ENCODE results near the gene MSRB2. TPM values are rescaled to one million over a fixed set of nuclear protein-coding genes. Genes with fewer than 3 reads are reported as not detected.

The MSRB2 gene
- polyA plus RNA-seq, 3 donors = 19.7 to 37.3 (median 31.6) TPM

GRCh38 chr10:23056186-23056579 is 39.2 kb upstream of the MSRB2 start:
- H3K4me1 ChIP-seq (ENCODE audit: control insufficient read depth in 1 of 2, insufficient read depth in 2 of 2, low read length in 2 of 2) = no peaks in the 10 kb centered on the region
- peaks cover 1 to 2% (median 1%) of the 10 kb centered on the region in 3 donors for H3K27me3 Mint-ChIP-seq (ENCODE audit: low read depth in 3 of 3)
- no peaks in the 10 kb centered on the region for H3K27me3 ChIP-seq (ENCODE audit: control insufficient read depth in 2 of 2, insufficient read depth in 2 of 2, low read length in 2 of 2)
- no peaks in the 10 kb centered on the region for H3K79me2 ChIP-seq (ENCODE audit: insufficient read depth, low read length)
- no peak for DNase-seq
- peaks cover 0 to 13% (median 6%) of the 10 kb centered on the region in 7 donors for H3K9me3 Mint-ChIP-seq
- no peak overlapping the region for H3K4me3 ChIP-seq (replicated peaks in 1 of 3; ENCODE audit: low read depth in 2 of 3, low read length in 3 of 3)
- H3K9me3 ChIP-seq (replicated peaks in 1 of 2; ENCODE audit: control insufficient read depth in 1 of 2, insufficient read depth in 1 of 2, low read length in 2 of 2) = no peaks in the 10 kb centered on the region
- H3K4me3 Mint-ChIP-seq = no peak overlapping the region
- no peak overlapping the region for H3K4me2 ChIP-seq (replicated peaks; ENCODE audit: extremely low read depth, low read length, poor library complexity, severe bottlenecking)
- no peak overlapping the region for H2AFZ ChIP-seq (ENCODE audit: insufficient read depth, low read depth, low read length, poor library complexity, severe bottlenecking)
- no CpG with 5 or more reads among the region's 3 CpGs for WGBS (ENCODE audit: insufficient coverage)
- TF ChIP-seq, protein P1, sequence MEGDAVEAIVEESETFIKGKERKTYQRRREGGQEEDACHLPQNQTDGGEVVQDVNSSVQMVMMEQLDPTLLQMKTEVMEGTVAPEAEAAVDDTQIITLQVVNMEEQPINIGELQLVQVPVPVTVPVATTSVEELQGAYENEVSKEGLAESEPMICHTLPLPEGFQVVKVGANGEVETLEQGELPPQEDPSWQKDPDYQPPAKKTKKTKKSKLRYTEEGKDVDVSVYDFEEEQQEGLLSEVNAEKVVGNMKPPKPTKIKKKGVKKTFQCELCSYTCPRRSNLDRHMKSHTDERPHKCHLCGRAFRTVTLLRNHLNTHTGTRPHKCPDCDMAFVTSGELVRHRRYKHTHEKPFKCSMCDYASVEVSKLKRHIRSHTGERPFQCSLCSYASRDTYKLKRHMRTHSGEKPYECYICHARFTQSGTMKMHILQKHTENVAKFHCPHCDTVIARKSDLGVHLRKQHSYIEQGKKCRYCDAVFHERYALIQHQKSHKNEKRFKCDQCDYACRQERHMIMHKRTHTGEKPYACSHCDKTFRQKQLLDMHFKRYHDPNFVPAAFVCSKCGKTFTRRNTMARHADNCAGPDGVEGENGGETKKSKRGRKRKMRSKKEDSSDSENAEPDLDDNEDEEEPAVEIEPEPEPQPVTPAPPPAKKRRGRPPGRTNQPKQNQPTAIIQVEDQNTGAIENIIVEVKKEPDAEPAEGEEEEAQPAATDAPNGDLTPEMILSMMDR (IDR thresholded peaks at IDR 0.05) = no peak
- H3K36me3 ChIP-seq (replicated peaks in 1 of 2; ENCODE audit: control insufficient read depth in 1 of 2, insufficient read depth in 2 of 2, low read length in 2 of 2) = no peaks in the 10 kb centered on the region
- no peak overlapping the region for H3K27ac ChIP-seq (ENCODE audit: low read depth in 1 of 2, low read length in 2 of 2)
- no peaks in the 10 kb centered on the region for H3K36me3 Mint-ChIP-seq
- intact Hi-C loops (cut with micrococcal nuclease) = no loop called here
- no peak overlapping the region for H3K9ac ChIP-seq (ENCODE audit: insufficient read depth, low read length, poor library complexity, severe bottlenecking)
- H3K4me1 Mint-ChIP-seq = peaks cover 9% of the 10 kb centered on the region
- H4K20me1 ChIP-seq (ENCODE audit: insufficient read depth, low read length) = no peaks in the 10 kb centered on the region
- H3K27ac Mint-ChIP-seq = no peak overlapping the region

GRCh38 chr10:23058366-23058765 is 37.0 kb upstream of the MSRB2 start:
- Histone ChIP-seq H4K20me1 (ENCODE audit: insufficient read depth, low read length) (no peaks in the 10 kb centered on the region), H2AFZ (ENCODE audit: insufficient read depth, low read depth, low read length, poor library complexity, severe bottlenecking) (no peak overlapping the region), H3K9ac (ENCODE audit: insufficient read depth, low read length, poor library complexity, severe bottlenecking) (no peak overlapping the region), H3K4me2 (replicated peaks; ENCODE audit: extremely low read depth, low read length, poor library complexity, severe bottlenecking) (no peak overlapping the region), H3K27ac (ENCODE audit: low read depth in 1 of 2, low read length in 2 of 2) (no peak overlapping the region), H3K27me3 (ENCODE audit: control insufficient read depth in 2 of 2, insufficient read depth in 2 of 2, low read length in 2 of 2) (no peaks in the 10 kb centered on the region), H3K36me3 (replicated peaks in 1 of 2; ENCODE audit: control insufficient read depth in 1 of 2, insufficient read depth in 2 of 2, low read length in 2 of 2) (no peaks in the 10 kb centered on the region), H3K9me3 (replicated peaks in 1 of 2; ENCODE audit: control insufficient read depth in 1 of 2, insufficient read depth in 1 of 2, low read length in 2 of 2) (no peaks in the 10 kb centered on the region), H3K79me2 (ENCODE audit: insufficient read depth, low read length) (no peaks in the 10 kb centered on the region), H3K4me3 (replicated peaks in 1 of 3; ENCODE audit: low read depth in 2 of 3, low read length in 3 of 3) (no peak overlapping the region), H3K4me1 (ENCODE audit: control insufficient read depth in 1 of 2, insufficient read depth in 2 of 2, low read length in 2 of 2) (no peaks in the 10 kb centered on the region)
- WGBS (ENCODE audit: insufficient coverage) = 73% methylated on average over 2 of the region's 3 CpGs
- peaks cover 0 to 2% (median 1%) of the 10 kb centered on the region in 3 donors for H3K27me3 Mint-ChIP-seq (ENCODE audit: low read depth in 3 of 3)
- no peaks in the 10 kb centered on the region for H3K36me3 Mint-ChIP-seq
- no peak overlapping the region for H3K27ac Mint-ChIP-seq
- TF ChIP-seq, protein P1 (IDR thresholded peaks at IDR 0.05) = no peak
- no peak overlapping the region for H3K4me3 Mint-ChIP-seq
- H3K9me3 Mint-ChIP-seq = peaks cover 0 to 13% (median 5%) of the 10 kb centered on the region in 7 donors
- intact Hi-C loops (cut with micrococcal nuclease) = no loop called here
- H3K4me1 Mint-ChIP-seq = no peaks in the 10 kb centered on the region
- no peak for DNase-seq
